GM21619 (cell line): Measurements from ENCODE around the gene MMD.
"Not testable (repeated sequence)": the region's sequence is repeated elsewhere in the genome, so short reads cannot be mapped to it uniquely, and the experiment has no call there.

Experiments
- ATAC-seq: cut with Tn5 transposase; IDR thresholded peaks from one replicate; pipeline ENCODE4 v1.9.1; 2021; ENCODE audit not compliant: unreplicated experiment

Gene MMD

DNA sequence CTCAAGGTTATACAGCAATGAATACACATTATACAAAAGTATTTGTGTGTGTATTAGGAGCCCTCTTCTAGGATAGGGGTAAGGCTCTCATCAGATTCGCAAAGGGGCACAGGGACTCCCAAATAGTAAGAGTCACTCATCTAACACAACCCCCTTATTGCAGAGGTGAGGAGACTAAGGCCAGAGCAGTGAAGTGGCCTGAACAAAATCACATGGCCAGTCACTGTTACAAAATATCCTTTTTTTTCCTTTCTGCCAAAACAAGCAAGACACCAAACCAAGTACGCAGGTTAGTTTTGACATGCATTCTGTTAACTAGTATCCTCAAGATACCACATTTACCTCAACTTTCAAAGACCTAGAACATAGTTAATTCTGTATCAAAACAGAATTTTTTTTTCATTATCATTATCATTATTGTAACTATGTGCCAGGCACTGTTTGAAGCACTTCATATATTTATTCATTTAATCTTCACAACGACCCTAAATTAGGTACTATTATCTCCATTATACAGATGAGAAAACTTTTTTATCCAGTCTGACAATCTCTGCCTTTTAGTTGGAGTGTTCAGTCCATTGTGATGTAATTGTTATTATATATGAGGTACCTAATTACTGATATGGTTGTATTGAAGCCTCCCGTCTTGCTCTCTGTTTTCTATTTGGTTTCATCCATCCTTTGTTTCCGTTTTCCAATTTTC is 25.7 kb downstream of the MMD start:
- no peak for ATAC-seq

DNA sequence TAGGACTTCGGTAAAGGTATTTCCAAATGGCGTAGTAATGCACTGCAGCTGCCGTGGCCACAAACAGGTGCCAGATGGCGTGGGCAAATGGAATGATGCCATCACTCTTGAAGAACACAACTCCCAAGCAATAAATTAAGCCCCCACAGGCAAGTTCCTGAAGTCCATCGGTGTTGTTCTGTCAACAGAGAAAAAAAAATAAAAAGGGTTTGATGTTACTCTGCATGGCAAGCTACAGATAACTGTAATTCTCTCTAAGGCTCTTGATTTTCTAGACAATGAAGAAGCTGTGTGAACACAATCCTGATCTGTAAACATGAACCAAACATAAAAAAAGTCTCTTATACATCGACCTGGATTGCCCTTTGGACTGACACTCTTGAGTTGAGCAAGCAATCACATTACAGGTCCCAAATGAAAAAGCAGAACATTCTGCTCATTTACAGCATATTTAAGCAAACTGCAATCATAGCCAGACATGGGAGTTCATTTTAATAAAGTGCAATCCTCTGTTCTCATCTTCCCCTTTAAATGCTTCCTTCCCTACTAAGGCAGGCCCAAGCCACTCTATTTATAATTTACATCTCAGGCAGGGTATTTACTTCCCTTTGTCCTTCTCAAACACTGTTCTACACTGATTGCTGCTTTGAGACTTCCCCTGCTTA is 27.1 kb downstream of the MMD start:
- no peak for ATAC-seq

DNA sequence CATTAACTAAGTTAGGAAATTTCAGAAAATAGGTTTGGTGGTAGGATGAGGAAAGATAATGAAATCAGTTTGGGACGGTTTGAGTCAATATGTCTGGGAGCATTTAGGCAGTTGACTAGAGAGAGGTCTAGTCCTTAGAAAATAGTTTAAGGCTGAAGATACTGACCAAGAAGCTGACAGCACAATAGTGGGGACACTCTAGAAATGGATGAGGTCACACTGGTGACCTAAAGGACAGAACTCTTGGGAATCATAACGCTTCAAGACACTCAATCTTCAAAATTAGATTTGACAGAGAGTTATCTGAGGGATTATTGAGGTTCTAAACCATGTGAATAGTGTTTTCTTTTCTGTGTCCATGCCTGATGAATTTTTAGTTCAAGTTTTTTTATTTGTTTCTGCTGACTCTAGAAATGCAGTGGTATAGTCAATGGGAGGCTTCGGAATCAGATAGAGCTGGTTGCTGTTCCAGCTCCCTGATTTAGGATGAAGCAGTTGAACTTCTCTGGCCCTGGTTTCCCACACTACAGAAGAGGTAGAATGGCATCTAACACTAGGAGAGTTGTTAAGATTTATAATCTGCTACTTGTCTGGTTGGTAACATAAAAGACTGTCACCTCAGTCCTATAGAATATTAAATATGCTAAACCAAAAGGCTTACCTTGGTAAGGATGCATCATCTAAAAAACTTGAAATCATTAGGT is 29.7 kb downstream of the MMD start:
- ATAC-seq = no peak

DNA sequence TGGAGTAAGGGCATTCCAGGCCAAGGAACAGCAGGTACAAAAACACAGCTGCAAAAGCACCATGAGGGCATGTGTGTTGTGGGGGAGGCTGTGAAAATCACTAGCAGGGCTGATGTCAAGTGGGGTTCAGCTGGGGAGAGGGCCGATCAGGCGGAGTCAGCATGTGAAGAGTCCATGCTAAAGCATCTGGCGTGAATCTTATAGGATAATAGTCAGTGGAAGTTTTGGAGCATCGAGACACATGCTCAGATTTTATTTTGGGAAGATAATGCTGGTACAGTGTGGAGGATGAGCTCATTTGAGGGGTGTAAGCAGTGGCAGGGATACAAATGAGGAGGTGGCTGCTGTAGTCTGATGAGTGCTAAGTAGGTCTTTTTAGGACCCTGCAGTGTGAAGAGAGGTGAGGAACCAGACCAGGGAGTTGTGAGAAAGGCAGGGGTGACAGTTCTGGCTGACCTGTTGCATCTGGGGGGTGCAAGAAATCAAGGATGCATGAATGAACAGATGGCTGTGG is 30.3 kb downstream of the MMD start:
- ATAC-seq = no peak

DNA sequence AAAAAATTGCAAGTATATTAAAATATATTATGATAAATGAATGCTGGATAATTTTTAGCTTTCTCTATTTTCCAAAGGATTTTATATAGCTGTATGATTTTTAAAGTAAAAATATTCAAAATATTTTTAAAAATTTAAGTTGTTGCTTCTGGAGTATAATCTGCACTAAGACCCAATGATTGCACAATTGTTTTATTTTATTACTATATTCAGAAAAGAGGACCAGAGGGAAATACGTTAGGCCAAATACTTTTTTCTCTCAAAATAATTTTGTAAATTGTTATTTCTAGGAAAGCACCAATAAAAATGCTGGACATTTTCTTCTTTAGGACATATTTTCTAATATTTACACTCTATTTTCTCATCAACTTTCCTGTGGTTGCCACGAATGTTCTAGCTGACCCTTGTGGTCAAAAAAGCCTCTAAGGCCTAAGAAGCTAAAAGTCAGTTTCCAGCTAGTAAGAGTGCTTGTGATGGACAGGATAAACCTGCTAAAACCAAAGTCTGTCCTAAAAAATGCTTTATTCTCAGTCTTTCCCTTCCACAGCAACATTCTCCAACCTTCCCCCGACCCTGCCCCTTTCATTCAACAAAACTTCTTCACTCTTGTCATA is 31.2 kb downstream of the MMD start:
- ATAC-seq = no peak

DNA sequence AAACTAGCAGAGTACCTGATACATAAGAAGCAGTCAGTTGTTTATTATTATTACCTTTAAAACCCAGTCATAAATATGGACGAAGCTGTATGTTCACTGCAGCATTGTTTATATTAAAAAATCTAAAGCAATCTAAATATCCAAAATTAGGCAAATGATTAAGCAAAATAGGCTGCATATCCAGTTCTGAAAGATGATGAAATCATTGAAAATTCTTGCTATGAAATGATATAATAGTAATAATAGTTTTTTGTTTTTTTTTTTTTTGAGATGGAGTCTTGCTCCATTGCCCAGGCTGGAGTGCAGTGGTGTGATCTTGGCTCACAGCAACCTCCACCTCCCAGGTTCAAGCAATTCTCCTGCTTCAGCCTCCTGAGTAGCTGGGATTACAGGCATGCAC is 31.9 kb downstream of the MMD start:
- not testable (repeated sequence) for ATAC-seq

DNA sequence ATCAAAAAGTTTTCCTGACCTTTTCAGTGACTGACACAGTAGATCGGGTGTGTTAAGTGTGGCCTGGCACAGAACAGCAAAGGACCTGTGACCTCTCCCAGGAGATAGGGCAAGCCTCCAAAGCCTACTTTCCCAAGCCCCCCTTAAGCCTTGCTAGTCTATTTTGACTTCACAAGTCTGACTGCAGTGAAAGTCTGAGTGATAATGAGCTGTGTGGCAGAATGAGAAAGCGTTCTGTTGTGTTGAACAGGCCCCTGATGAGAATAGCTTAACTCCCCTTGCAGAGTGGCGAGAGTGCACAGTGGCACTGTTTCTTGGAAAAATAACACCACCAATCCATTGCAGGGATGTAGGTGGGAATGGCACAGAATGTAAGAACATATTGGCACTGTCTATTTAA is 32.8 kb downstream of the MMD start:
- no peak for ATAC-seq

DNA sequence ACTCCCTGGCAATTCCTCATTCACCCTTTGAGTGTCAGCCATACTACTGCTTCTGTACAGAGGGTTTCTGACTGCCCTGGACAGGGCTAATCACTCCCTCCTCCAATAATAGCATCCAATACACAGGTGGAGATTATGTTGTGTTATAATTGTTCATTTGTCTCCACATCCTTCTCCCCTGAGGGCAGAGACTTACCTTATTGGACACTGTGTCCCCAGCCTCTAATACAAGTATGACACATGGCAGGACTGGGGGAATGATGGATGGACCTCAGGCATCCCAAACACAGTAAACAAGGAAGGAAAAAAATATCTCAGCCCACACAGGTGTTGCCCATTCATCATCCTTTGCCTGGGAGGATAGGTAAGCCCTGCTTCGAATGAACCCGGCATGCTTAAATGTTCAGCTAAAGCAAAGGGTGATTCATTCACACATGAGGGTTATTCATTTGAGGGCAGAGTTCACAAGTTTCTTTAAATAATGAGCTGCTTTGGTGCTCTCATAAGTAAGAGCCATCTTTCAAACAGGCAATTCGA is 34.8 kb downstream of the MMD start:
- no peak for ATAC-seq

DNA sequence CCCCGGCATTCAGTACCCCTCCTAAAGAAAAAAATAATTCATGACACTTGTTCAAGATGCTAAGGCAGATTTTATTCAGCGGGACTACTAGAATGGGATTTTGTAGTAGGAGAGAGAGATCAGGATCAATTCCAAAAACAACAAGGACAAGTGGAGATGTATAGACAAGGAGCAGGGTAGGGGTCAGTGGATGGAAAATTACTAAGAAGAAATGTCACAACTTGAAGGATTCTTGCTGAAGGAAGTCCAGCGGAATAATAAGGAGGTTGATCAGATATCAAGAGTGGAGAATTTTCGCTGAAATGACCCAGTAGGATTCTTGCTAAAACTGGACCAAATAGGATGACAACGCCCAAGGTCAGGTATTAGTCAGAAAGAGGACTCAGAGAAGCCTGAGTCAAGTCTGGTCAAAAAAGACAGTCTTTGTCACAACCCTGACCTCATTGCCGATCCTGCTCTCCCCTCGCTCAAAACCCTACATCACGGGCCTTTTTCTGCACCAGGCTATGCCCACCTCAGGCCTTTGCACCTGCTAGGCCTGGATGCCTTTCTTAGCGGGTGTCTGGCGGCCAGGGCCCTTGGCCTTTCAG is 36.9 kb downstream of the MMD start:
- ATAC-seq = no peak

DNA sequence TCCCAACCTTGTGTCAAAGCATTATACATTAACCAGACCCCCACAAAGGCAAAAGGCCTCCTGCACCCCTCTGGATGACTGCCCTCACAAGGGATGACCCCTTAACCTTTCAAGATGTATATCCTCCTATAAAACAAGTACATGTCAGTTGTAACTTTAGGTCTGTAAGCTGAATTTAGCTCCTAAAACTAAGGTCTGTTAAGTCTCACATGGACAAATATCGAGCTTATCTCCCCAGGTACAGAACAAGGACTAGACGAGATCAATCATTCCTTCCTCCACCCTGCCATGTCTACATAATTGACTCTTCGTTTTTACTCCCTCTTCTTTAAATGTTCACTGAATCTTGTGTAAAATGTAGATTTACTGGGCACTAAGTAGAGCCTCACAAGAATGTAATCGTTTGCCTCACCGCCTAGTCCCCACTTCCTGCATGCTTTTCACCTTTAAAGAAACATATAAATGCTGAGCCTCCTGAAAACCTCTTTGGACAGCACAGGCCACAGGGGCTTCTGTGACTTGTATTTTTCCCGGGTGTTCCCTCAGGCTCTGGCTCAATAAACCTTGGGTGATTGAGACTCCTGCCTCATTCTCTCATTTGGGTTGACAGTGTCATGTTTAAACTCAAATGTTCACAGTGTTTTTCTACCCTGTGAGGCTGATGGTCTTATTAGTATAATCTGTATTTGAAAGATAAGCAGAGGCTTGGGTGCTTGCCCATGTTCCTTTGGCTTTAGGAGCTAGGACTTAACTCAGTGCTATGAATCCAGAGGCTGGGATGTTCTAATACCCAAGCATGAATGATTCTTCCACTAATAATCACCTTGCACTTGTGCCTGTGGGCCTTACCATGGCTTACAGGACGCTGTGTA is 37.6 kb downstream of the MMD start:
- ATAC-seq = no peak

DNA sequence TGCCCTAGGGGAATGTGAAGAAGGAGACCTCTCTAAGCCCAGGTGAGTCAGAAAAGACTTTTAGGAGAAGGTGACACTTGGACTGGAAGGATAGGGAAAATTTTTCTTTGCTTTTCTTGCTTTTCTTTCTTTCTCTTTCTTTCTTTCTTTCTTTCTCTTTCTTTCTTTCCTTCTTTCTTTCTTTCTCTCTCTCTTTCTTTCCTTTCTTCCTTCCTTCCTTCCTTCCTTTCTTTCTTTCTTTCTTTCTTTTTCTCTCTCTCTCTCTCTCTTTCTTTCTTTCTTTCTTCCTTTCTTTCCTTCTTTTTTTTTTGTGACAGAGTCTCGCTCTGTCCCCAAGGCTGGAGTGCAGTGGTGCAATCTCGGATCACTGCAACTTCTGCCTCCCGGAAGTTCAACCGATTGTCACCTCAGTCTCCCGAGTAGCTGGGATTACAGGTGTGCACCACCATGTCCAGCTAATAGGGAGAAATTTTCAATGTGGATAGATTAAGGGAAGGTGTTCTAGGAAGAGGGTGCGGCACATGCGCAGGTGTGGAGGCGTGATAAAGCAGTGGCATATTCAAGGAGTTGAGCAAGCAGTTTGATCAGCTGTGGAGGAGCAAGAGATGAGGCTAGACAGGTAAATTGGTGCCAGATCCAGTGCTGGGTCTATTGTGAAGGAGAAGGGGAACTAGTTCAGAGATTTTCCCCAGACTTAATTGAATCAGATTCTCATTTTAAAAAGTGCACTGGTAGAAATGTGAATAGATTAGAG is 40.4 kb downstream of the MMD start:
- ATAC-seq = no peak

DNA sequence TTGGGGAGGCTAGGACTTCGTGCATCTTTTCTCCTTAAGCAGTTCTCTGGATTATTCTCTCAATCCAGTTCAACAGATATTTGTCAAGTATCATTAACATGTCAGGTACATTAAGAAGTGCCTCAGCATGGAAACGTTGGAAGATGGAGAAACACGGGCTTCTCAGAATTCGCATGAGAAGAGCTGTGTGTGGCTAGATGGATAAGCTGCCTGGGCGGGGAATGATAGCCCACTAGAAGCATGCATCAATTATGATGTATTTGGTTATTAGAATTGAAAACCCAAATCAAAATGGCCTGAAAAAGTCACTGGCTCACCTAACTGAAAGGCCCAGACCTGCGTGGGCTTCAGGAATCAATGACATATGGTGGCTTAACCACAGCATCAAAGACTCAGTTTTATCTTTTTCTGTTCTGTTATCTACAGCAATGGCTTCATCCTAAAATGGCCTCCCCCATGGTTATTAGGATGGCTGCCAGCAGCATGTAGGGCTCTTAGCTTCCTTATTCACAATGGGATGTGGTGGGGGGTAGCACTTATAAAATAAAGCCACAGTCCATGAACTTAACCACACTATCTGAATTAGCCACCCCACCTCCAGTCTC is 43.9 kb downstream of the MMD start:
- ATAC-seq = no peak

DNA sequence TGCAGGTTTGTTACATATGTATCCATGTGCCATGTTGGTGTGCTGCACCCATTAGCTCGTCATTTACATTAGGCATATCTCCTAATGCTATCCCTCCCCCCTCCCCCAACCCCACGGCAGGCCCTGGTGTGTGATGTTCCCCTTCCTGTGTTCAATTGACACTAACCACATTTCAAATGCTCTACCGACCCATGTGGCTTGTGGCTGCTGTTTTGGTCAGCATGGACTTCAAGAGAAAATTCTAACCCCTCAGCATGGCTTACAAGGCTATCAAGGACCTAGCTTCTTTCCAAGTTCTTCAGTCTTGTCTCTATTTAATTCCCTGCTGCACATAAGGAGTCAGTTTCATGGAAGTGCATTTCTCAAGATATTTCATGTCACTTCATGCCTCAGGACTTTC is 52.9 kb downstream of the MMD start:
- ATAC-seq = no peak

DNA sequence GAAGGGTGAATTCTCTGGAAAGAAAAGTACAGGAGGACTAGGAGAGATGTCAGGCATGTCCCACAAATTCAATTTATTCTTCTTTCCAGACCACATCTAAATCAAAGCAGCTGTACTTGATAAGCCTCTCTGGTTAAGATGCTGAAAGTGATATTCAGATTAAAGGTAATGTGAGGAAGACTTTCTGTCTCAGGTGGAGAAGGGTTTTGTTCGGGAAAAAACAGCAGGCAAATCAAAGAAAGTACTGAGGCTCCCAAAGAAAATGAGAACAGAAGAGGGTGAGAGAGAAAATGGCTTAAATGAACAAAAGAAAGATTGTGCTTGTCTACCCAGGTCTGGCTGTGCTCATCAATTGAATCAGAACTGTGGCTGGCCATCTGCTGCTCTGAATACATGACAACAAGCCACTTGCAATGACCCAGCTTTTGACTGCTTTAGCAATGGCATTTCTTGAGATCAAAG is 55.6 kb downstream of the MMD start:
- ATAC-seq = no peak

DNA sequence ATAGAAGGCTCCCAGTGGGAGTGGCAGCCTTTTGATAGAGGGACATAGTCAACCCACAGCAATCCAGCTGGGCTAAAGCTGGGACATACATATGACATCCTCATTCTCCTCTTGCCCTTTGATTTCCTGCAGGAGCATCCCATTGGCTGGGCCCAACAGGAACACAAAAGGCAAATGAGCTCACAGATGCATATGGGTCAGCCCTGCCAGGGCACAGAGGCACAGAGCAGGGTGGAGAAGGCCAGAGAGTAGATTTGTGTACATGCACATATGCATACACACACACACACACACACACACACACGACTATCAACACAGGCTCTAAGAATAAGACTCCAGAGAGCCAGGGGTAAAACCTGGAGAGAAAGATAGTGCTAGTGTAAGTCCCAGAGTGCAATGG is 58.6 kb downstream of the MMD start:
- ATAC-seq = no peak

DNA sequence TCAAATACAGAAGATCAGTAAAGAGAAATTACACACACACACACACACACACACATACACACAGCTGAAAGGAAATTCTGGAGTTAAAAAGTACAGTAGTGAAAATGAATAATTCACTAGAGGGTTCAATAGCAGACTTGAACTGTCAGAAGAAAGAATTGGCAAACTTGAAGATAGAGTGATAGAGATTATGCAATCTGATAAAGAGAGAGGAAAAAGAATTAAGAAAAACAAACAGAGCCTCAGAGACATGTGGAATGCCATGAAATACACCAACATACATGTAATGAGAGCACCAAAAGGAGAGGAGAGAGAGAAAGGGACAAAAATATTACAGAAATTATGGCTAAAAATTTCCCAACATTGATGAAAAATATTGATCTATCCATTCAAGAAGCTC is 60.7 kb downstream of the MMD start:
- no peak for ATAC-seq

DNA sequence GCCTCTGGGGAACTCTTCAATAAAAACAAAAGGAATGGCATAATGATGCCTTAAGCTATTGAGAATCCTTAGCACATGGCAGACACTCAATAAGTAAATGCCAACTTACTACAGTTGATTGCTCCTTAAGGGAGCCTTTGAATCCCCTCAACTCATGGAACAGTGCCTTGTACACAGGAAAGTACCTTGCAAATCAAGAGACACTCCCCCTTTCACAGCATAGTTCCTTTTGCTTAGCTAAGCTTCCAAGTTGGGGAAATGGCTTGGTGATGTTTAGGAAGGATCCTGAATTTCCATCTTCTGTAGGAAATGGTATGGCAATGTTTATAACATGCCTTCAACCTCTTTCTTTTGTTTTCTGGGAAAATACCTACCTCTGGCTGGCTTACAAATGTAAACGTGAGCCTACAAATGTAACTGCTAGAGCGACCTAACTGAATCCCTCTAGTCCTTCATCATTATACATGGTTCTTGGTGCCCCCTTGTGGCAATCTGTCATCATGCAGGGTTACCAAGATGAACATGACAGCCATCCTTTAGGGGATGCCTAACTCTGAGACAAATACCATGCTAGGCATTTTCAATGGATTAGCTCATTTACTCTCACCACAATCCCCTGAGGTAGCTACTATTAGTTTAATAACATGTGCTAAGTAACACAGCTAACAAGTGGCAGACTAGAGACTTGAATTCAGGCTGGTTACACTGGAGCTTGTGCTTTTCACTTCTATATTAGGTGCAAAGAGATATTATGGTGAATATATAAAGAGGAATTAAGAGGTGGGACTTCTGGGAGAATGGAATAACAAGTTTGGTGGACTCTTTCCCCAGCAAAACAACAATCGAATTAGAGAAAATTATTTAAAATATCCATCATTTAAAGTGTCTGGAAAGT is 65.0 kb downstream of the MMD start:
- peak; percentile 97 for ATAC-seq

DNA sequence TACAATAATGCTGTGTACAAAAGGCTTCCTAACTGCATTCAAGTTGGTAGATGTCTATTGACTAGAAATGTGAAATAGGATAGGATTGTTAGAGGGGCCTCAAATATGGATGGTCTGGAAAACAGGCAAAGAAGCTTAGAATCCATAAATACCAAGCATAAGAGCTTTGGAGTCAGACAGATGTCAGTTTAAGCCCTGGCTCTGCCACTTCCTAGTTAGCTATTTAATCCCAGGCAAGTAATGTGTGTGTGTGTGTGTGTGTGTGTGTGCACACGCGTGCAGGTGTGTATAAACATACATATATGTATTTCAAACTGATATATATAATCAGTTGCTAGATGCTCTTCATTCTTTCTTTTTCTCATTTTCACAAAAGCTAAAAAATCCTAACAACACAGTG is 66.7 kb downstream of the MMD start:
- ATAC-seq = no peak
